Measurements from ENCODE around the gene RAD51B.

RAD51B gene

DNA sequence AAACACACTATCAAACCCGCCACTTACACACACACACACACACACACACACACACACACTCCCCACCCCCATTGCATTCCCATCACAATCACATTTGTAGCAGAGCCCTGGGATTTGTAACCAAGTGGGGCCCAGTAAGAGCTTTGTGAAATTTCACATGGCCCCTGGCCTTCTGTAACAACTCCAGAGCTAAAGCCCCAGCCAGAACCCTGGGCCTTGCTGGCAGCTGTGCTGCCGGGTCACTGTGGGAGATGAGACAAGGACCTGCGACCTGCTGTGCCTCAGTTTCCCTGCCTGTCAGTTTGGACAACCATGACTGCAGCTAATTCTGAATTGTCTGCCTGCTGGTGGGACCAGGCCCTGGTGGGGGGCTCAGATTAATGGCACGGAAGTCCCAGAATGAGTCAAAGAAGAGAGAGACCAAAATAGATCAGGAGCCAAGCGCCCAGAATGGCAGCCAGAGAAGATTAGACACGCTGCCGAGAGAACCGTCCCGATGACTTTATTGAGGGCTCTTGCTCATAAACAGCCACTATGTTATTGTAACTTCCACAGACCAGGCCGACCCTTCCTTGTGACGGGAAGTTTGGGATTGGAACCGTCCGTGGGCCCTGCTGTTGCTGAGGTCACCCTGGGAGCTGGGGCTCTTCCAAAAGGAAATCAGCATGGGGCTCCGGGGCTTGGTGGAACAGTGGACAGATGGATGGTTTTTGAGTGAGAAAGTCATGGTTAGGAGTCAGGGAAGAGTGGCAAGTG is 850.2 kb downstream of the RAD51B start:
- no peak for DNase-seq

DNA sequence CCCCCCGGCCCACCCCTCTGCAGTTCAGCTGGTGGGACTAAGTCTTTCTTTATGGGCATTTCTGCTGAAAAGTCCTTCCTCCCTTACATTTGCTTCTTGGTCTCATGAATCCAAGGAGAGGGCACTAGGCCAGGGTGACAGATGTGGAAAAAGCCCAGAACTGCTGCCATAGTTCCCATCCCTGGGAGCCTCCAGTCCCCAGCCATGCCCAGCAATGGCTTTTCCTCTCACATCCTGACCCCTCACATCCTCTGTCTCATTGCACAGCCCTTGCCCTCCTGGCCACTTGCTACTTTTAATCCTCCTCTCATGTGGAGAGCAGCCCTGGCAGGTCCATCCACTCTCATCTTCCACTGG is 850.8 kb downstream of the RAD51B start:
- DNase-seq = no peak

DNA sequence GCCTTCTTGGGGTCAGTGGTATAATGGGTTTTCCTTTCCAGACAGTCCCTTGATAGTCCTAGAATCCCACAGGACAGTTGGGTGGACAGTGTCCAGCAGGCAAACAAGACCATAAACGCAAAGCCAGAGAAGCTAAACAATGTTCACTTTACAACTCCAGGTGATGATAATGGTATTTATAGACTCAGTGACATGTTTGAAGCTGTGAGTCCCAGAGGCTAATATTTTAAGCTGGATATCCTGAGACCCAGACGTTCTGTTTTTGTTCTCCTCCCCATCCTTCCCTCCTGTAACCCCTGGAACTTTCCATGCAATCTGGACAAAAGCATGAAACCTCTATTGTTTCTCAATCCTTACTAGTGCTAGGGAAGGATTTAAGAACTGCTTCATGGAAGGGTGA is 852.3 kb downstream of the RAD51B start:
- DNase-seq = no peak

DNA sequence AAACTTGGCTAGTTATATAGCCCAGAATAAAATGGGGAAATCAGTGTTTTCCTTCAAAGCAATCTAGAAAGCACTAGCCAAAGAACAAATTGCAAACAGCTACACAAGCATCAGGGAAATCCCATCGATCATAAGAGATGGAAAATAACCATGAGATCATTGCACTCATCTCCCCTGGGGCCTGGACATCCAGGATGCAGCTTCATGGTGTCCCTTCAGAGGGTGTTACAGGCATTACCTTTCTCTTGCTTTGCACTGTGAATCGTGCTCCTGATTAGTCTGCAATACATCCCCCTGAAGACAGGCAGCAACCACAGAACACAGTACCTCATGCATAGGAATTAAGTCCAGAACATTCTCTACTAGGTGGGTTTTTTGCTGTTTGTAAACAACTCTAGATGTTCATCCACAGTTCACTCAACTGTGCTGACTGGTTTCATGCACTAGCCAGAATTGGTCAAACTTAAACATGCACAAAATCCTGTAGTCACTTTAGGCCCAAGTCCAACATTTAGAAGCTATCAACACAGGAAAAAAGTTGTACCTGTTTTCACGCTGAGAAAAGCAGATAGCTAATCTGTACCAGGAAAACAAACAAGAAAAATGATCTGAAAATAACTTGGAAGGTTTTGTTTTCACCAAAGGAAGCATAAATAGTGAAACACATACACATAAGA is 853.2 kb downstream of the RAD51B start:
- DNase-seq = no peak

DNA sequence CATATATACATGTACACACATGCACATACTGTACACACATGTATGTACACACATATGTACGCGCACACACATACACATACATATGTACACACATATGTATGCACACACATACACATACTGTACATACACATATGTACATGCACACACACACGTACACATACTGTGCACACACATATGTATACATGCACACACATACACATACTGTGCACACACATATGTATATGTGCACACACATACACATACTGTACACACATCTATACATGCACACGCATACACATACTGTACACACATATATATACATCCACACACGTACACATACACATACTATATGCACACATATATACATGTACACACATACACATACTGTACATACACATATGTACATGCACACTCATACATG is 853.9 kb downstream of the RAD51B start:
- no peak for DNase-seq

DNA sequence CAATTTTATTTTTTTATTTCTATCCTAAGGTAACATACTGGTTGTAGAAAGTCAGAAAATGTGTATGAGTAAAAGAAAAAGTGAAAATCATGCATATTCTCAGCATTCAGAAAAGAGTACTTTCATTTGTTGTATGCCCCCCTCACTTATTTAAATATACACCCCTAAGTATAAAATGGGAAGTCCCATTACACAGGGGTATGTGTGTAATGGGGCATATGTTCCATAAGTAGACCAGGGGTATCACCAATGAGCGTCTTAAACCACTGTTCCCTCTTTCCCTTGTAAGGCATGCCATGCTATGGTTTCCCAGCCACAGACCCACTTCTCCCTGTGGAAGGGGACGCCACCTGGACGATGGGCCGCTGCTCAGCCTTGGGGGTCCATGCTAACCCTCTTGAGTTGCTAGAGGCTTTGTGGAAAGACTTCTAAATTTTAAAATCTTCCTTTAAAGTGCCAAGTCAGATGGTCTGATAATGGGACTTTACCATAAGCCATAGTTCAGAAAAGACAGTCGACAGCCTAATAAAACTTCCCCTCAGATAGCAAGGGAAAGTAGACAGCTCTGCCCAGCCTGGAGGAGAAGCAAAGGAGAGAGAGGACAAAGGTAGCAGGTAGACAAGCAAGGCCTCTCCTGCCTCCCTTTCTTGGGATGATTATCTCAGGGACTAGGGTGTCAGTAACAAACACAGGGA is 855.1 kb downstream of the RAD51B start:
- DNase-seq = no peak

DNA sequence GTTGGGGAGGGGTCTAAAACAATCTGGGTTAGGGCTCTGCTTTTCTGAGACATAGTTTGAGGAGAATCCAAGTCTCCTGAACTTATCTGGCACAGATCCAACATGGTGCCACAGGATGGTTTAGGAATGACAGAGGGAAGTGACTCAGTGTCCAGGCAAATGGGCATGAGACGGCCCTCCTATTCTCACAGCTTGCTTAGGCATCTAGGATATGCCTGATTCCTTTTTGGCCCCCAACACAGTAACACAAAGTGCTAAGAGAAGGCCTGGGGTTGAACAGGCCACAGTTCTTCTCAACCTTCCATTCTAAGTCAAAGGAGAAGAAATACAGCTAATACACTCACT is 855.6 kb downstream of the RAD51B start:
- no peak for DNase-seq

DNA sequence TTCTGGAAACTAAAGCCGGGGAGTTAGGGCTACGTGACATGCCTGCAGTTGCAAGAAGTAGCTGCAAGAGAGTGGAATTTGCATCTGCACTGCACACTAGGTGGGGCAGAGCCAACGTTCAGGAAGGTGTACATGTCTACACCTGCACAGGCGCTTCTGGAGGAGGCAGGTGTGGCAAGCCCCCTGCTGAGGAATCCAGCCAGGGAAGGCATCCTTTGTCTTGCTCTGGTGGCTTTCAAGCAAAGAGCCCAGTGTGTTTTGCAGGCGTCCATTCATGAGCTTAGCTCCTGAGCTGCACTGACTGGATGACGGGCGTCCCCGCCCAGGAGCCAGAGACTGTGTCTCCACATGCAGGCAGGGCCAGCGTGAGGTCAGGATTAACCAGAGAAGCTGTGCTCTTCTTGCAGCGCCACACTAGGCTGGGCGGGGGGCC is 856.9 kb downstream of the RAD51B start:
- DNase-seq = no peak

DNA sequence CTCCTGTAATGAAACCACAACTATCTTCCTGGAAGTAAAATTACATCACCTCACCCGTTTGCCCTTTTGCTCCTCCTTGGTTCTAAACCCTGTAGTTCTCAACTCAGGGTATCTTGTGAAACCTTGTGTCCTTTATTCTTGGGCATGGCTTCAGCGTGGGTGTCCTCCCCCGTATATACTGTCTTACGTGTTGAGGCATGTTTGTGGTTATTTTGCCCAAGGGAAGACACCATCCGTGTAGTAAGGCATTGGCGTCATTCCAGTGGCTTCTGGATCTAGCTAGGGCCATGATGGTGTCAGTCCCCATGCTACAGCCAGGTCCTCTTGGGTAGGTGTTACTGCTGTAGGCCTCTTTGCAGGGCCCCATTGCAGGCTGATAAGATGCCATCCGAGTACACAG is 857.9 kb downstream of the RAD51B start:
- peak; percentile 64 for DNase-seq

DNA sequence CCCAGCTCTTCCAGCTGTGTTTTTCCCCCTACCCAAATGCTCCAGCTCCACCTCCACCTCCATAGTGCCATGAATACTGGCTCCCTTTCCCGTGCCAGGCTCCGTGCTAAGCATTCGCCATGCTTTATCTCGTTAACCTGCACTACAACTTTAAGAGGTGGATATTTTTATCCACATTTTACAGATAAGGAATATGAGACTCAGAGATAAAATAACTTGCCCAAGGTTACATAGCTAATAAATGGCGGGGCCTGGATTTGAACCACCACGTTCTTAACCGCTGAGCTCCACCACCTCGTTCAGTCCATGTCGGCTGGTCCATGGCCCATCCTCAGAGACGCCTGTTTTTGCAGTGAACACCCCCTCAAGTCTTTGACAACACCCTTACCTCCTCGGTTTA is 858.3 kb downstream of the RAD51B start:
- DNase-seq = no peak

DNA sequence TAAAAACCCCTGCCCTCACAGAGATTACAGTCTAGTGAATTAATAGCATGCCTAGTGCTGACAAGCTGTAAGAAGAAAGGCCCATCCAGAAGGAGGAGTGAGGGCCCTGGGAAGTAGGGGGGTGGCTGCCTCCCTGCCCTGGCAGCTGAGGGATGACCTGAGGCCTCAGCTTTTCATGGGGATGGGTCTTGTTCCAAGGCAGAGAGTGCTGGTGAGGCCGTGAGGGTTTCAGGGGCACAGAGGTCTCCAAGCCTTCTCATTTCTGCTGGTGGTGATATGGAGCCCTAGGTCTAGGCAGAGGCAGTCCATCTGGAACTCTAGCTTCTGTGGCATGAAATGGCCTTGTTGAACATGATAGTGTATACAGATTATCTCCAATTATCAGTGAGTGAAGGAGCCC is 858.9 kb downstream of the RAD51B start:
- DNase-seq = no peak

DNA sequence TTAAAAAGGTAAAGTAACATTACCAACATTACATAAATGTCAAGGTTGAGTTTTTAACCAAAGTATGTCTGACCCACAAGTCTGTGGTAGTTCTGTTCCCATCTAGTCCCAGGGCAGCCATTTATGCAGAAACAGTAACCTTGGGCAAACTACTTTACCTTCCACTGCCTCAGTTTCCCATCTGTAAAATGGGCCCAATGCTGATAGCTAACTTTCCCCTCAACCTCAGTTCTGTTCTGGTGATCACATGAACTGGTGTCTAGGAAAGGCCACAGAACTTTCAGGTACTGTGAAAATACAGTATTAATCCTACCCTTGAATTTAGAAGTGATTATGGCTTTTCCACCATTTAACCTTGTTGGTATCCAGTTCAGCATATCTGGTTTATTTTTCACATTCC is 859.7 kb downstream of the RAD51B start:
- DNase-seq = no peak

DNA sequence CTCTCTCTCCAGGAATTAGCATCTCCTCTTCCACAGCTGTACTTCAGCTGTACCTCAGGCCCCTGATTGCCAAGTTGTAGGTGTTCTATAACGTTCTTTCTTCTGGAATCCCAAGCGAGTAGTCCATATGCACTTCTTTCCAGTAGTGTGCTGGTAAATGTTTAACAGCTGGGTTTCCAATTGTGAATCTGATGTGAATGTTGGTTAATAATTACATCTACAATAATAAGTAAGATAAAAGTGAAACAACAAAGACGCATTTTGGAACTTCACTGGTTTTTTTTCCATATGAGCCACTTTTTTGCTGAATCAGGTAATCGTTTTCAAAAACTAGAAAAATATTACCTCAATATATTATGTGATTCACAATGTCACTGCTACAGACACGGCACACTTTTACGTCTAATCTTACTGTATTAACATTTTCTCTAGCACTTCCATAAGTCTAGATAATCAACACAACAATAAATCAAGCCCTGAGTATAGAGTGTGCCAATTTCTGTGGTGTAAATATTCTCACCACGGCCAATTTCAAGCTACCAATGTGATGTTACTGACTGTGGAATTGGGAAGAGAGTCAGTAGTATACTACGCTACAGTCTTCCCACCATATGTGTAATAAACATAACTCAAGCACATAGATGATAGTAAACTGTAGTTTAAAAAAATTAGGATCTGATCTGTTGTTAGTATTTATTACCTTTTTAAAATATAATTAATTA is 860.3 kb downstream of the RAD51B start:
- no peak for DNase-seq

DNA sequence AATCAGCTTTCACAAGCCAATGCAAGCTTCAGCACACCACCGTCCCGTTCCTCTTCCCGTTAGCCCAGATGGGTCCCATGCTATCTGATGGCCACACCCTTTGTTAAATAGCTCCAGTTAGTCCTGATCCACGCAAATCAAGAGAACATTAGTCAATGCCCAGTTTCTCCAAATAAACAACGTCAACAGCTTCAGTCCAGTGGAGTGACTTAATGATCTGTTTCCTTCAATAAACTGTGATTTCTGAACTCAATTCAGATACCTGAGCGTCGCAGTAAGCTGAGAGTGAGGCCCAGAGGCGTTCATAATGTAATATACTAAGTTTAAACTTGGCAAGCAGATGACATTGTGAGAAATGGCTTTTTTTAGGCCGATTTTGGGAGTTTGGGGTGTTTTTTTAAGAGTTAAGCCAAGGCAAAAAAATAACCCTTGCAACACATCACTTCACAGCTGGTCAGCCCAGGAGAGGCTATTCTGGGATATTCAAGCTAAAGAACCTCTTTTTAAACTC is 861.0 kb downstream of the RAD51B start:
- peak; percentile 59 for DNase-seq

DNA sequence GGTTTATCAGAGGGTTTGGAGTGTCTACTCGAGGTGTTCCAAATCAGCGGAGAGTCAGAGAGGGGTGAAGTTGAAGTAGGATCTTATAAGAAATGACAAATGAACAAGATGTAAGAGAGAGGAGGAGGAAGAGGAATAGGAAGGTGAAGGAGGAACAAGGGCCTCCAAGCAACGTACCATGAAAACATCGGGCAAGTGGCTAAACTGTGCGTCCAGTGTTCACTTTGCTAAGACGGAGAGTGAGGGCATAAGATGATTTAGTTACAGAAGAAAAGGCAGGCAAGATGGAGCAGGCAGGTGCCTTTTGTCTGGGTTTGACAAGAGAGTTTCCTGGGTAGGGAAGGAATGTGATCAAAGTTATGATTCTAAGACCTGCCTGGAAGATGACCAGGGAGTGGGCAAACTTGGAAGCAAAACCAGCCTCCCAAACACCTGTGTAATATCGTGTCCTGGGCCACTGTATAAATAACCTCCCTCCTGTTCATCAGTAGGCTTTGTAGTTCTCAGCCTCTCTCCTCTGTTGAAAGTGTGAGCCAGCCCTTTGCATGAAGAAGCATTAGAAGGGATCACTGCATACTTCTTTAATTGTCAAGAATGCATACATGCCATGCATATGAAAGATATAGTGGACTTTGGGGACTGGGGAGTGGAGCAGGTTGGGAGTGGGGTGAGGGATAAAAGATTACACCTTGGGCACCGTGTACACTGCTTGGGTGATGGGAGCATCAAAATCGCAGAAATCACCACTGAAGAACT is 861.9 kb downstream of the RAD51B start:
- no peak for DNase-seq

DNA sequence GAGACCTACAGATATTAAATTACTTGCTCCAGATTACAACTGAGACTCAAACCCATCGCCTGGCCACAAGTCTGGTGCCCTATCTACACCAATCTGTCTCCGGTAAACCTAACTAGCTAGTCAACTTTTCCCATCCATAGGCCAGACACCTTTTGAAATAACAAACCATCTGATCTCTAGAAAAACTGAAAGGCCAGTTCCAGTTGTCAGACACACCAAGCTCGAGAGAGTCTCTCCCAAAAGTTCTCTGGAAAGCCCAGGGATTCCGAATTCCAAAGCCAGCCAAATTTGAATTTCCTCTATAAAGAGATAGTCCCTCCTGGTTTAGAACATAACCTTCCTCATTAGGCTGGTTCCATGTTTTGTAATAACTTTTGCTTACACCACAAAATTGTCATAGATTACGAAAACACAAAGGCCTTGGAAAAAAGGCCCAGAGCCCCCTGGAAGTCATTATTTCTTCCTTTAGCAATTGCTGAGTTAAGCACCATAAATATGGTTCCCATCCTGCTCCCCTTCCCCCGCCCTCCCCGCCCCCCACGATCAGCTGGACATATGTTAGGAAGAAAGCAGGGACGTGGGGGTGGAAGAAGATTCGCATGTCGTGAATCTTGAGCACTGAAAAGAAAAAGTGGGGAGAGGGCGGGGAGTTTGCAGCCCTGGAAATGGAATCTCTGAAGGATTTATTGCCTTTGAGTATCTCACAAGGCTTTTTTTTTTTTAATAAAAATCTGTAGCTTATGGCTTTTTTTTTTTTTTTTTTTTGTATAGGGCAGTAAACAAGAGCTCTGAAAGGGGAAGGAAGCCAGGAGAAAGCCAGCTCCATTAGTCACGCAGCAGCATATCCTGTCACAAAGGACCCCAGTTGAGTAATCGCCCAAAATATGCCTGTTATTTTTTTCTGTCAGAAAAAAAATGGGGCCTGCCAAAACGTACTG is 862.9 kb downstream of the RAD51B start:
- peak; percentile 94 for DNase-seq

DNA sequence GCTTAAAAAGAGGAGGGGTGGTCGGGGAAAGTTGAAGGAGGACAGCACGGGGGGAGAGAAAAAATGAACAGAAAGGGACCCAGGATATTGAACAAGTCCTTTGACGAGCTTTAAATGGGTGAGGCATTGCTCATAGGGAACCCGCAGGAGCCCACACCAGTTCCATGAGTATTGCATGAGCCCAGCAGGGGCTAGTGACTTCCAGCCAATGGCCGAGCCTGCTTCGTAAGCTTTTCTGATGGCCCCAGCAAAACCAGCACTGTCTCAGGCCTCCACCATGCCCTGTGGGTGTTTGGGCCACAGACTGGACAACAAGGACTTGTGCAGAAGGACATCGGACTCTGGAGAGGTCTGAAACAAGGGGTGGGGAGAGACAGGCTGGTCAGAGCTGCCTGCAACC is 863.7 kb downstream of the RAD51B start:
- DNase-seq = peak; percentile 48

DNA sequence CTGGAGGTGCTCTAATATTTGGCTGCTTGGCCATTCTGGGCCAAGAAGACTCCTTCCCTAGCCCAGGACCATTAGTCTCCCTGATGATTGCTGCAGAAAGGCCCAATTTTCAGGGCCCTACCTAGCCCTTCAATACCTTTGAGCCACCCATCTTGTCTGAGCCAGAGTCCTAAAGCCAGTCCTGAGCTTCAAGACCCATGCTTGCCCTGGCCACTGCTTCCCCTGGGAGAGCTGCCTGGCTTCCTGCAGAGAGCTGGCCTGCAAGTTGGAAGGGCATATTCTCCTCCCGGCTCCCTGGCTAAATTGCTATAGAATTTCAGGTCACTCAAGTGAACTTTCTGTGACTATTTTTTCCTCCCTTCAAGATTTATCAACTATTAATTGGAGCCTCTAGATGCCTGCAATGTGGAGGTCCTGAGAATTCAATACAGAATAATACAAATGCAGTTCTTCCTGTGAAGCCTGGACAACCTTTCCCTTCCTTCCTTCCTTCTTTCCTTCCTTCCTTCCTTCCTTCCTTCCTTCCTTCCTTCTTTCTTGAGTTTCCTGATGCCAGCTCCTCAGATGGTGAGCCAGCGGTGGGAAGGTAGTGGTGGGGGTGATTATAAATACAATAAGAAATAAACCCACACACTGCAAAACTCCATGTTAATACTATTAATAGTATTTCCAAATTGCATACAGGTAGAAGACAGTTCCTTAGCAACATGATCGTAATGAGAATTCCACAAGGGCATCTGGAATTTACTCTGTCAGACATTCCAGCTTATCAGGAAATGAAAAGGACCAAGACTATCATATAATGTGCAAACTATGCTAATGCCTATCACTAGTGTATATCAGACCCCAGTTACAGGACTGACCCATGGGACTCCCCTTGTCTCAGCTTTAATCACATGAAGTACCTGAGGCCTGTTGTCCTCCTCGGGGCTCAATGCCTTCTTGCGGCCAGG is 865.2 kb downstream of the RAD51B start:
- DNase-seq = no peak

DNA sequence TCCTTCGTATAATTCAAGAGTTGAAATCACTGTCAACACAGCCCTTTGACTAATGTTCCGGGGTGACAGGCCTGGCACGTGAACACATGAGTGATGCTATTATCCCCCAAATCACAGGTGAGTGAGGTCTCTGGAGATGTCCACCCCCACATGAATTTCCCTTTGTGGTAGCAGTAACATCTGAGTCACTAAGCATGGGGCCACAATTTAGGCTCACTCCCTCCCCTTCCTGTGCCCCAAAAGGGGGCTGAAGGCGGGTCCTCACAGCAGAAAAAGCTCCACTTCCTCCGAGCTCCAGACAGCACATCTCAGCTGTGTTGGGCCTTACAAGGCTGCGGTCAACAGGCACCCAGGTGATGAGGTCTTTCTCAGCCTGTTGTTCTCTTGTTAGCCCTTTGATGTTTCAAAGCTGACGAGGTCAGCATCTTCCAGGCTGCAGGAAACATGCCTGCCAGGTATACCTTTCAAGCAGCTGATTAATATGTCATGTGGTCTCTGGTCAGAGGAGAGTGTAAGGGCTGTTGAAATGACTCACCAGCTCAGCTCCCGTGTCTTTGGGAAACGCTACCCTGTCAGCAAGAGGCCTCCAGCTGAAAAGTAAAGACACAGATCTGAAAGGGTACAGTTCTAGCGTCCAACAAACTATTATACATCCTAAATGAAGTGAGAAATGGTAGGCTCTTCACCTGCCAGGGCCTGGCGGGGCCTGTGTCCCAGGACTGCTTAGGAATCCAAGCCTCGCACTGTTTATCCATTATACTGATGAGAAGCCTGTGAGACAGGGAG is 866.0 kb downstream of the RAD51B start:
- no peak for DNase-seq

DNA sequence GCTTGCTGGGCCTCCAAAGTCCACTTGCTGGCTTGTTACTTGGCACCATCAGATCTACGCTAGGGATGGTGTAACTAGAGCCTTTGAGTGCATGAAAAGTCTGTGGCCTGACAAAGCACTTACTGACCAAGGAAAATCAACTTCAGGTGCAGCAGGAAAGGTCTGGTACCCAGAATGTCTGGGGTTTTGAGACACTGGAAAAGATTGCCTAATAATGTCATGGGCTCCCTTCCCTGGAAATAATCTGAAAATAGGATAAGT is 866.6 kb downstream of the RAD51B start:
- DNase-seq = no peak
